OCI-LY7 (cell line): ENCODE results near the gene CEBPG. TPM values are rescaled to one million over a fixed set of nuclear protein-coding genes. Genes with fewer than 3 reads are reported as not detected.

Source experiments
- BruUV-seq: library from RNA; stranded (reverse); fragments of 400-500 nt; replicated peaks from 2 replicates; lab custom pipeline; 2021; lab: Mats Ljungman, UMichigan
- CTCF ChIA-PET: fragments of 300-600 bp; sonication (Branson Sonifier 250); formaldehyde crosslinking; loops from one replicate; lab custom pipeline; 2022; ENCODE audit warnings: antibody characterized with exemption; ENCODE audit not compliant: unreplicated experiment; lab: Charles Lee
- POLR2A ChIA-PET: fragments of 300-600 bp; sonication (Branson Sonifier 250); formaldehyde crosslinking; loops from one replicate; lab custom pipeline; 2022; ENCODE audit warnings: antibody characterized with exemption; lab: Charles Lee
- DNase-seq: peaks from one replicate; pipeline ENCODE4 v3.0.0-alpha.2; 2015; ENCODE audit warnings: low spot score
- H2AFZ ChIP-seq: fragments of 200-600 bp; sonication (generic), shearing (Covaris generic); 2 replicates; pipeline ENCODE4 v1.6.1; 2014; ENCODE audit warnings: mild to moderate bottlenecking, antibody characterized with exemption, low read length, moderate library complexity
- H3K27ac ChIP-seq: fragments of 200-600 bp; sonication (generic); 2 replicates; pipeline ENCODE4 v1.5.1; 2014; ENCODE audit warnings: mixed run types, low read depth, mild to moderate bottlenecking, moderate library complexity, low read length, inconsistent platforms; ENCODE audit not compliant: poor library complexity, severe bottlenecking
- H3K36me3 ChIP-seq: fragments of 200-600 bp; sonication (generic); 2 replicates; pipeline ENCODE4 v1.6.1; 2014; ENCODE audit warnings: mild to moderate bottlenecking, antibody characterized with exemption, low read length, moderate library complexity, mixed read lengths; ENCODE audit not compliant: insufficient read depth
- H3K4me1 ChIP-seq: fragments of 200-600 bp; sonication (generic); 2 replicates; pipeline ENCODE4 v1.5.1; 2014; ENCODE audit warnings: mild to moderate bottlenecking, low read length; ENCODE audit not compliant: insufficient read depth, poor library complexity, severe bottlenecking
- H3K4me2 ChIP-seq: fragments of 200-600 bp; sonication (generic); 2 replicates; pipeline ENCODE4 v1.6.1; 2014; ENCODE audit warnings: mild to moderate bottlenecking, low read length
- H3K4me3 ChIP-seq: fragments of 200-600 bp; sonication (generic); 2 replicates; pipeline ENCODE4 v1.5.1; 2014; ENCODE audit warnings: mild to moderate bottlenecking, low read depth, low read length; ENCODE audit not compliant: poor library complexity, severe bottlenecking
- H3K79me2 ChIP-seq: fragments of 200-600 bp; sonication (generic); 2 replicates; pipeline ENCODE4 v1.6.1; 2016; ENCODE audit warnings: low read depth, mild to moderate bottlenecking, low read length, moderate library complexity, mixed read lengths; ENCODE audit not compliant: insufficient read depth
- H3K9me2 ChIP-seq: fragments of 200-600 bp; sonication (generic); 2 replicates; pipeline ENCODE4 v1.6.1; 2016; ENCODE audit warnings: mild to moderate bottlenecking, low read length, mixed read lengths; ENCODE audit not compliant: insufficient read depth
- H3K9me3 ChIP-seq: fragments of 200-600 bp; sonication (generic); 2 replicates; pipeline ENCODE4 v1.6.1; 2014; ENCODE audit warnings: mild to moderate bottlenecking, mixed run types, low read length, mixed read lengths
- H4K20me1 ChIP-seq: fragments of 200-600 bp; sonication (generic); 2 replicates; pipeline ENCODE4 v1.6.1; 2014; ENCODE audit warnings: mild to moderate bottlenecking, antibody characterized with exemption, low read length, moderate library complexity, mixed read lengths; ENCODE audit not compliant: insufficient read depth
- CTCF ChIP-seq: fragments of 200-600 bp; sonication (generic); conservative IDR thresholded peaks from 2 replicates; pipeline ENCODE4 v1.5.1; 2014; ENCODE audit warnings: mild to moderate bottlenecking, antibody characterized with exemption, low read length, moderate library complexity, mixed read lengths
- EZH2phosphoT487 ChIP-seq: fragments of 200-600 bp; sonication (generic); IDR thresholded peaks from 2 replicates; pipeline ENCODE4 v1.6.1; 2018; ENCODE audit warnings: low read depth, borderline replicate concordance, mild to moderate bottlenecking, mixed run types, antibody characterized with exemption, low read length, moderate library complexity, mixed read lengths
- intact Hi-C: fragments of 100-400 bp; cut with micrococcal nuclease; formaldehyde crosslinking; loops from one replicate; pipeline ENCODE4 v1.10.0; 2022; ENCODE audit not compliant: unreplicated experiment
- total RNA-seq, 2 experiments: library from RNA; depleted of rRNA in 1 of 2; stranded (reverse); fragments of >200 nt in 1 of 2; shearing (Covaris generic) in 1 of 2; gene quantifications; 2 replicates each; pipeline ENCODE4 v1.2.3, GENCODE V29; 2014 to 2022

The CEBPG gene
- total RNA-seq, 2 experiments from 2014 or later: 44.9 to 45.1 TPM

DNA sequence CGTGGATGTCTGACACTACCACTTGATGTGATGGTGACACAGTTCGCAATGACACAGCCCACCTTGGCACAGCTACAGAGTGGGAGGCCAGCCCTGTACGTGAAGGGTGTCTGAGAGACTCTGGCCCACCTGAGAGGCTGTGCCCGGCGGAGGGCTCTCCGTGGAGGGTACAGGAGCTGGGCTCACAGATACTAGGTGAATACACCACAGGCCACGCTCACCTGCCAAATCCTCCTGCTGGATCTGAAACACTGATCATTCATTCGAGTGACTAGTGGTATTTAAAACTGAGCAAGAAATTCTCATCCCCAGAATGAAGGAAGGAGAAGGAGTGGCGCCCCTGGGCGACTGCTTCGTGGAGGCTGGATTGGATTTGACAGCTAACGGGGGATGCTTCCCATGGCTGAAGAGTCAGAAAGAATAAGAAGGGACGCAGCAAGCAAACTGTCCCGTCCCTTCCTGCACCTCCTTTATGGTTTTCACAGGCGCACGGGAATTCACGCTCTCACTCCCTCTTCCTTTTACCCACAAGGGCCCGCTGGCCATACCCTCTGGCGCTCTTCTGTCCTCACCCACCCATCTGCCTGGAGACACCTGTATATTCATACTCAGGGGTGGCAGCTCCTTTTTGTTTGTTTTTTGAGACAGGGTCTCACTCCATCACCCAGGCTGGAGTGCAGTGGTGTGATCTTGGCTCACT is 25.0 kb downstream of the CEBPG start:
- Histone ChIP-seq H3K9me3 (no peaks in the 10 kb centered on the region), H3K4me1 (no peaks in the 10 kb centered on the region), H3K4me3 (no peak overlapping the region), H3K36me3 (no peaks in the 10 kb centered on the region), H3K9me2 (no peaks in the 10 kb centered on the region), H2AFZ (no peak overlapping the region), H3K79me2 (no peaks in the 10 kb centered on the region), H4K20me1 (no peaks in the 10 kb centered on the region), H3K27ac (no peak overlapping the region), H3K4me2 (no peak overlapping the region)
- no TSS peak for BruUV-seq
- no peak for TF ChIP-seq CTCF
- TF ChIP-seq EZH2phosphoT487: no peak
- DNase-seq: no peak
- ChIA-PET CTCF (no interaction called here), POLR2A (interaction anchor here (0.7 kb wide), 1 partner anchor 168 kb away, joined by 3 read pairs; no protein-coding TSS in a partner anchor)
- intact Hi-C loops: no loop called here

DNA sequence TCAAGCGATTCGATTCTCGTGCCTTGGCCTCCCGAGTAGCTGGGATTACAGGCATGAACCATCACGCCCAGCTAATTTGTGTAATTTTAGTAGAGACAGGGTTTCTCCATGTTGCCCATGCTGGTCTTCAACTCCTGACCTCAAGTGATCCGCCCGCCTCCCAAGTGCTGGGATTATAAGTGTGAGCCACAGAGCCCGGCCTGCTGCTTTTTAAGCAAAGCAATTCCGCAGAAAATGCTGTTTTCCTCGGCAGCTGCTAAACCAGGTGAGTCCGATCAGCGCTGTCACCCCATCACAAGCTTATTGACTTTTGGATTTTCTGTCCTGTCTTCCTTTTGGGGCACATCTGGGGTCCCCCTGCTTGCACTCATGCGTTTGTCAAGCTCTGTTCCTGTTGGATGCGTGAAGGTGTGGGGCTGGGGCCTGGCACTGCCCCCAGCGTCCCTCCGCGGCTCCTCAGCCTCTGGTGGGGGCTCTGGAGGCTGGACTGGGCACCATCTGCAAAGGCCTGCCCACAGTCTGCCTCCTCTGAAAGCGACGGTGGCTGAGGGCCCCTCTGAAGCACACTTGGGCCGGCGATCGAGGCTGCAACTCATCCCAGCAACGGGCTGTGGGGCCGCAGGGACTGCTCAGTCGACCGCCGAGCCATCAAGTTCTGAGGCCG is 25.7 kb downstream of the CEBPG start:
- intact Hi-C loops: no loop called here
- Histone ChIP-seq H3K9me2 (no peaks in the 10 kb centered on the region), H3K4me3 (no peak overlapping the region), H3K27ac (no peak overlapping the region), H3K36me3 (no peaks in the 10 kb centered on the region), H2AFZ (no peak overlapping the region), H4K20me1 (no peaks in the 10 kb centered on the region), H3K79me2 (no peaks in the 10 kb centered on the region), H3K9me3 (no peaks in the 10 kb centered on the region), H3K4me1 (no peaks in the 10 kb centered on the region), H3K4me2 (no peak overlapping the region)
- BruUV-seq: no TSS peak
- TF ChIP-seq CTCF: no peak
- TF ChIP-seq EZH2phosphoT487: no peak
- CTCF ChIA-PET: no interaction called here
- POLR2A ChIA-PET: interaction anchor here (0.6 to 0.7 kb wide), 2 partner anchors 120 to 168 kb away, joined by 3 read pairs; no protein-coding TSS in a partner anchor
- DNase-seq: no peak
